C1 segment of cervical spinal cord (tissue), 14 donors: ENCODE data around the gene LRMDA.
A peak's percentile ranks its signal among the peaks of the same experiment; 100 is the strongest.

Source experiments
- DNase-seq, 14 donors: peaks; one replicate each; lab custom pipeline; 2025; lab: John Stamatoyannopoulos, UW

Gene LRMDA

DNA sequence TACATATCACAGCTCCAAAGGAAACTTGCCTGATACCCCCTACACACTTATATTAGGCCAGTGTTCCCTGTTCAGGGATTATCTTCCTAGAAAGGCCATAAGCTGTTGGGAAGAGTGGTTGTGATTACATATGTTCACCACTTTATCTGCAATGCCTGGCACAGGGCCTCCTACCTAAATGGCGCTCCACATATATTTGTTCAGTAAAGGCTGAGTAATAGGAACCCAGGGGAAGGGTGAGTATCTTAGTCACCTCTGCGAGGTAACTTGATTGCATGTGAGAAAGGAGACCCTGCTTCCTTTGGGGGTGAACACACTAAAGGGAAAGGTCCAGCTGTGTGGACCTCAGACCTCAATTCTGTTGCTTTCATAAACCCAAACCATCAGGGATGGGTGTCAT lies 896.0 kb downstream of the LRMDA start:
- no peak for DNase-seq

DNA sequence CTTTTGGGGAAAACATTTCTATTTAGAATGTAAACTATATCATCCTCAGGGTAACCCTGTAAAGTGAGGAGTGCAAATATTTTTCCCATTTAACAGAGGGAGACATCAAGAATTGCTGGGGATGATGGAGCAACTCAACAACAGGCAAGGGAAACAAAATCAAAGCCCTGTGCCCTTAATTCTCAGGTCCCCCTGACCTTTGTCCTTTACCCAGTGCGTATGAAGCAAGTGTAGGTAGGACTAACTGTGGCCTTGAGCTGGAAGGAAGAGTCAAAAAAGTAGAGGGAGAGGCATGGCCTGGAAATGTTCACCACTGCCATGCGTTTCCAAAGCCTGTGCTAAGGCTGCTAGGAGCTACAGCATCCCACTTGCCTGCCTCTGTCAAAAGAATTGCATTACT lies 896.9 kb downstream of the LRMDA start:
- DNase-seq: no peak

DNA sequence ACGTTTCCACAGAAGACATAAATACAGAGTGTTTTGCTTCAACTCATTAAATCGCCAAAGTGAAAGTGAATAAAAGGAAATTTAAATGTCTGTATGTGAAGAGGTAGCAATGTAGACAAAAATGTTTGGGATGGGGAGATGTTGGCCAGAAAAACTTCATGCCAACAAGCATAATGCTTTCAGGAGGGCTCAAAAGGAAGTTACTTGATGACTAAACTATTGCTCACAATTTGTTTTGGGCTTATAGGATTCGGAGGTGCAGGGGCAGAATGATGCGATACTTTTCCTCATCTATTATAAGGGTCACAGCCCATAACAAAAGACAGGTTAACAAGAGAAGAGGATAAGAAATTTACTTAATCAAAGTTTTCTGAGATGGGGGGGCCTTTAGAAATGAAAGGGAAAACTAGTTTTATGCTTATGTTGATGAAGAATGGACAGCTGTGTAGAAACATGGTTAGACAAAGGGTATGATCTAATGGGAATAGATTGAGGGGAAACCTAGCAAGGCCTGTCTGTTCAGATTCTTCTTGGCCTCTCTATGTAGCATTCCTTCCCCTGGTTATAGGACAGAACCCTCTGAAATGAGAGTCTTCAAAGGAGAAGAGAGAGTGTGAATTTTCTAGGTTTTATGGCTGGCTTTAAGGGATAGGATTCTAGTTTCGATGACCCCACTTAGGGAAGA lies 898.6 kb downstream of the LRMDA start:
- DNase-seq: no peak

DNA sequence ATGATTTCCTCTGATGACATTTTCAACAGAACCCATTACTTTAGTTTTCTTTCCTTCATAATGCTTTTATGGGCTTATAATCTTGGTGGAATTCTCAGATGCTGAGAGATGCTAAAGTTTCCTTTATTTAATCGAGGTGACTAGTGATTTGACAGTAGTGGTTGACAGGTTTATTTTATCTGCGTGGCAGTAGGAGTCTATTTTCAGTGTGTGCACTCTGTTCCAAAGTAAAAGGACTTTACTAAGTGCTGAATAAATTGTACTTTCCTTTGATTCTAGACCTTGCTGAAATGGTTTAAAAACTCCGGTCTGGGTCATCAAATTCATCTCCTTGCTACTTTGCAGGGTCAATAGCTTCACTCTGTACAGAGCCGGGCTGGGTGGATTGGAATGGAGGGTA lies 900.3 kb downstream of the LRMDA start:
- no peak for DNase-seq

DNA sequence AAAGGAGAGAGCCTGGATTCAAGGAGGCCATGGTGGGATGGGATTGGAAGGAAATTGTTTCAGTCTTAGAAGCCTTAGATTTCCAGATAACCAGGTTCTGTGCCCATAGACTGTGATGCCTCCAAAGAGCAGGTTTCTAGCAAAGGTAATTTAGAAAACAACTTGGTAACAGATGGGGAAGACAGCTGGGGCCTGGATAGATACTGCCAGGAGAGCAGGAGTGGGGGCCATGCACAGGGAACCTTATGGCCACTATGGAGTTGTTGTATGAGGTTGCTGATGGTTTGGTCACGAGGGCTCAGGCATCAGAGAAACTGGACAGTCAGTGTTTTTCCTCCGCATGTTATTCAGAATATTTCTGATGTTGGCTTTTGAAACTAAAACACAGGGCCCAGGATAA lies 901.9 kb downstream of the LRMDA start:
- DNase-seq: peak in 2 of 14 donors; percentile 28 to 94

DNA sequence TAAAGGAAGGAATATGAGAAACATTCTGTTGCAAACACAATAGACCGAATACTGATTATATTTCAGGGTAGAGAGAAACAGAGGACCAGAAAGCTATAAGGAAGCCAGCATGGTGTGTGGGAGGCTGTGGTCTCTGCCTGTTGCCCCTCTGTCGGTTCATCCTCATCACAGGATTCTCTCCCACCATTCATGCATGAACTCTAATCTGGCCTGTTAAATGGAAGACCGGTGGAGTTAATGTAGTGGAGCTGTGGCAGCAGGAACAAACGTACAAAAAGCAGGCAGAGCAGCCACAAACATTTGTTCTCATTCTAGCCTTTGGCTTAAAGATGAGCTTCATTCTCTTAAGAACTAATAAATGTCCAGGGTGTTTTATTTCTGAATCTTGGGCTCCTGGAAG lies 902.4 kb downstream of the LRMDA start:
- no peak for DNase-seq

DNA sequence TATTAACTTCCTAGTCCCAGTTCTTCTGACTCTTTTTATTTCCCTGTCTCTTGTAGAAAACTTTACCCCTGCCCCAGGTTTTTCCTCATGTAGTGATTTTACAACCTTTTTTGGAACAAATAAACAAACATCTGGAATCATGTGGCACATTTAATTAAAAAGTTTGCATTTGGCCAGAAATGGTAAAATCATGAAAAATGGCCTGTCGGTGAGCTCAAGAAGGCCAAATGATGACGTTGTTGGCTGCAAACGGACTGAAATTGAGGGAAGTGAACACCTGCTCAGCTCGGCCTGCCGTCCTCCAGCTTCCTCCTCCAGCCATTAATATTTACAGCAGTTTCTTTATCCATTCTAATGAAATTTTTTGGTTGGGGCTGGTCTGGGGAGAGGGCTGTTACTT lies 902.8 kb downstream of the LRMDA start:
- DNase-seq: peak in 1 of 14 donors; percentile 23

DNA sequence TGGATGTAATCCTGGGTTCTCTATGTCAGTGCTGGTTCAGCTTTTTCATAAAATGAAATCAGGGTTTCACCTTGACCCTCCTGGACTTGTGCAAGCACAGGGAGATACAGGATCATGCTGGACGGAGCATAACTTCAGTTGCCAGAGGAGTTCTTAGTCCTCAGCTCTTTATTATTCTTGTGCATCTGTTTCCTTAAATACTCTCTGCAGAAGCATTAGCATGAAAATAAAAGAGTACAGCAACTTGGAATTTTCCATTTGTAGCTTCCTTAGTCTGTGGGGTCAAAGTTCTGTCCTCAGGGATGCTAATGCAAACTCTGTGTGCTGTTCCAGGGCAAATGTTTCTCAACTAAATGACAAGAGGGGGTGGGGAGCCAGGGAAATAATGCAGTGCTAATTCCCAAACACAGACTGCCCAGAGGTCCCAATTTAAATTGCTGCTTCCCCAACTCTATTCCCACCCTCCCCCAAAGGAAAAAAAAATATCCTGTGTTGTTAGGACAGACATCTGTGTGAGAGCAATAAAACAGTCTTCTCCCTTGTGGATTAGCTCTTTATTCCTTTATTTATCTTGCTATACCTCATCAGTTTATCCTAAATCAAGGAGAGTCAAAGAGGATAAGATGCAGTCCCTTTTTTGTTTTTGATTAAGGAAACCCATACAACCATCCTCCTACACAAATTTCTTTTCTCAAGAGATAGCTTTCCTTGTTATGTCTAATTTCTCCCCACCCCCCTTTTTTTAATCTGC lies 905.0 kb downstream of the LRMDA start:
- no peak for DNase-seq

DNA sequence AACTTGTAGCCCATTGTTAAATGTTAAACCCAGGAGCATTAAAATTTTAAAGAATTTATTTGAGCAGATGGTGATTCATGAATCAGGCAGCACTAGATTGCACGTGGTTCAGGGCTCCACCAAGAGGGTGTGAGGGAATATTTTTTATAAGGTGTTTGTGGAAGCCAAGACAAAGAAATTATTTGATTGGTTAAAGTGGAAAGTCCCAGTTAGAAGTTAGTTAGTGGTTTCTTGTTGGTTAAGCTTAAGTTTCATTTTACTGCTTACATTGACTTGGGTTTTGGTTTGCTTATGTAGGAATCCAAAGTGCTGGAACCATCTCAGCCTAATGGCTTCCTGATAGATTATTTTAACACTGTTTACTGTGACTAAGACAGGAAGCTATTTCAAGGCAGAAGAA lies 906.2 kb downstream of the LRMDA start:
- no peak for DNase-seq

DNA sequence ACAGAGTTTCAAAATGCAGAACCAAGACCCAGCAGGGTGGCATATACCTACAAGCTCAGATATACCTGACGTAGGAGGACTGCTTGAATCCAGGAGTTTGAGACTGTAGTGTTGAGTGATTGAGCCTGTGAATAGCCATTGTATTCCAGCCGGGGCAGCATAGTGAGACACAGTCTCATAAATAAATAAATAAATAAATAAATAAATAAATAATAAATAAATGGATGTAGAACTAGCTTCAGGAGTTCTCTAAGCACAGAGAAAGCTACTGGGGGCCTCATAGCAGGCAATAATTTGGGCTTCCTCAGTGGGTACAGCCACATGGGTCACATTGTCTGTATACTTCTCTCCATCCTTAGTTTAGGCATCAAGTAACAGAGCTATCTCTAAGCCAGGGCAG lies 906.8 kb downstream of the LRMDA start:
- no peak for DNase-seq

DNA sequence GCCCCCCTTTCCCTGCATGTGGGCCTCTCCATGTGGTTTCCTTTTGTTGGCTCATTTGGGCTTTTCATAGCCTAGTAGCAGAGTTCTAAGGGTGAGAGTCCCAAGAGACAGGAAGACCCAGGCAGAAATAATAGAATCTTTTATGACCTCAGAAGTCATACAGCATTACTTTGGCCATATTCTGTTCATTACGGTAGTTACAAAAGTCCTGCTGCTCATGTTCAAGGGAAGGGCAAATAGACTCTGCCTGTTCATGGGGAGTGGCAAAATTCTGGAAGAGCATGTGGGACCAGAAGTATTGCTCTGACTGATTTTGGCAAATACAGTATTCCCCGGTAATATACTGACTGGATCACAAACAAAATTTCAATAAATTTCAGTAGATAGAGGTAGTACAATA lies 910.3 kb downstream of the LRMDA start:
- no peak for DNase-seq

DNA sequence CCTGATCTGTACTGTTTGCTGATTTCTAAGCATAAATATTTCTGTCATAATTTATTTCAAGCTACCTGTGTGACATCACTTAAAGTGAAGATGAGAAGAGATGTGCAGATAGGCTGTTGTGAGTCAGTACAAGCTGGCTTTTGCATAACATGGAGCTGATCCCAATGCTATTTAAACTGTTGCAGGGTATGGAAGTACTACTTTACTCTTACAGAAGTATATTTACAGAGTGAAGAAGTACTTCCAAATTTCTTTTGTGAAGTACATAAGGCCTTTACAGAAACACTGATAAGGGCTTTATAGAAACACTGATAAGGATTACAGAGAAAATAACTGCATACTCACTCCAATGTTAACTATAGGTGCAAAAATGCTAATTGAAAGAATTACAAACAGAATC lies 911.6 kb downstream of the LRMDA start:
- no peak for DNase-seq

DNA sequence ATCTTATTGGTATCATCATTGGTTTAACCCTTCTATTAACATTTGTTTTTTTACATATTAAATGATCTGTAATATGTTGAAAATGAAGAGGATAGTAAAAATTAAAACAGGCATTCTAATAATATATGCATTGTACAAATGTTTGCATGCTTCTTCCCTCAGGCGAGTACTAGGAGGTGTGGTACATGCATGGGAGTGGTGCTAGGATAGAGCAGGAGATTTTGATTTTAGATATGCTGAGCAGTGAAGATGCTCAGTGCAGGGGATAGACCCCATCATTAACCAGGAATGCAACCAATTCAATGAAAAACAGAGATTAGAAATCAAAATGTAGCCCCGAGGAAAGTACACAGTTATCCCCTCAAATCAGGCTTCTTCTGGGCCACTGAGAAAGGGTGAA lies 916.4 kb downstream of the LRMDA start:
- DNase-seq: no peak

DNA sequence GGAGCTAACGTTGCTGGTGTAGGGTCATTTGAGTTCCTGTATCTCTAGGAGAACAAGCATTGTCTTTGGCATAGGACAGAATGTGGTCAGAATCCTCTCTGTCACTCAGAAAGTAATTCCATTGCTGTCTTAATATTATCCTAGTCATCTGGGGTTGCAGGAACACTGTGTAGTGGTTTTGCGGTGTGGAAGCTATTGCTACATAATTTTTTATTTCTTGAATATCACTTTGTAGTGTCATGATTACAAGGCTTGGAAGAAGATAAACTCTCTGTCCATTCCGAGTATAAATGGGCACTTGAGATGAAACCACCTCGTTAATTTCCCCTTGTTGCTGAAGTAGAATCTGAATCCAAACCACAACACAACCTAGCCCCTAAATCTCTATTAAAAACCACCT lies 919.2 kb downstream of the LRMDA start:
- no peak for DNase-seq

DNA sequence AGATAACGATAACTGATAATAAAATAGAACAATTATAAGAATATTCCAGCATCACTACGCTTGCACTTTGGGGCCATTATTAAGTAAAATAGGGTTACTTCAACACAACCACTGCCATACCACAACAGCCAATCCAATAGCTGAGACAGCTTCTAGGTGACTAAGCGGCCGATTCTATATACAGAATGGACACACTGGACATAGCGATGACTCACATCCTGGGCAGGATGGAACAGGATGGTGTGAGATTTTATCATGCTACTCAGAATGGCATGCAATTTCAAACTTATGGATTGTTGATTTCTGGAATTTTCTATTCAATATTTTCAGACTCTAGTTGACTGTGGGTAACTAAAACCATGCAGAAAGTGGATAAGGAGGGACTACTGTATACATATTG lies 920.9 kb downstream of the LRMDA start:
- no peak for DNase-seq

DNA sequence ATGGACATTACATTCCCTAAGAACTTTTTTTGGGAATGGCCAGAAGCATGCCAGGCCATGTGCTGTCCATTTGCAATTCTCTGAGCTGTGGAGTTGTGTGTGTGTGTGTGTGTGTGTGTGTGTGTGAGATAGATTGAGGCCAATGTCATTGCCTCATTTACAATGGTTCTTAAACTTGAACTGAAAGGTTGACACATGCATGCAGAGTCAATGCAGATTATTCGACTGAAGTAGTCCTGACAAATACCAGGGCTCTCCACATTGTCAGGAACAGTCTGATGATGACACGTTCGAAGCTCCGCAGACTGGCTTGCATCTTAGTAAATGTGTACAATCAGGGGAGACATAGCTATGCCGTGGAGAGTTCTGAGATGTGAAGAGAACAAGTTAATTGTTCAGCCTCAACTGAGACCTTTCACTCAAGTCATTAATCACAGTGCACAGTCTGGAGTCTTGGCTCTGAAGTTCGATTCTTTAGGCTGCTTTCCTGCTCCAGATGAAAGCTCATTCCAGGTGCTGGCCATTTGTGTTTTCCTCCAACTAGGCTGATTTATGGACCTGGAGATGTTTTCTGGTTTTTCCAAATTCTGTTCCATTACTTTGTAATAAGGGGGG lies 921.9 kb downstream of the LRMDA start:
- DNase-seq: no peak

DNA sequence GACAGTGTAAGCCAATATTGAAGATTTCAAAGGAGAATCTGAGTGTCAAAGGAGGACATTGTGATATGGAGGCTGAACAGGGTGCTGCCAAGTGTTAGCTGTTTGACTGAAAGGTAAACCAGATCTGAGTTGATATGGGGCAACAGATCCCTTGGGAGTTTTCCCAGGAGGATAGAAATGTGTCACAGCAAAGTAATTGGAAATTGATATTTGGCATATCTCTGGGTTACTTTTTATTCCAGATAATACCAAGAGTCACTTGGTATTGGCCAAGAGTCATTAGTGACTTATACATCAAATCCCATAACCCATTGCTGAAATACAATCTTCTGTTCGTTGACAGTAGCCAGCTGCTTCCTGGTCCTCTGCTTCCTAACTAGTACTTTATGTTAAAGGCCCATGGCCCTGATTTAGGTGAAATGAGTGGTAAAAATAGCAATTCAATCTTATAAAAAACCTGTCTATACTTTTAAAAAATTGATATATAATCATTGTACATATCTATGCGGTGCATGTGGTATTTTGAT lies 922.9 kb downstream of the LRMDA start:
- no peak for DNase-seq

DNA sequence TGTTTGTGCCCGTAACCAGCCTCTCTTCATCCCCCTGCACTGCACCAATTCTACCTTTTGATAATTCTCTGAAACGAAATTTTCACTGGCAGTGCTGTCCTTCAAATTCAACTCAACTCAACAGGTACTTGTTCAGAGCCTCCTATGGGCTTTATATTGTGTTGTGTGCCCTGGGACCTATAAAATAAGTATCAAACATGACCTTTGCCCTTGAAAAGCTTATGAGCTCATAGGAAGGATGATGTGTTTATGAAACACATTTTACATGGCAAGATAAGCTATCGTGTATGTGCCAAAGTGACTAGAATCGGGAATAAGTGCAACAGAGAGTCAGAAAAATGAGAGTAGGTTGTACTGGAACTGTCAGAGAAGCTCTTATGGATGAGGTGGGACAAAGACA lies 923.5 kb downstream of the LRMDA start:
- DNase-seq: no peak

DNA sequence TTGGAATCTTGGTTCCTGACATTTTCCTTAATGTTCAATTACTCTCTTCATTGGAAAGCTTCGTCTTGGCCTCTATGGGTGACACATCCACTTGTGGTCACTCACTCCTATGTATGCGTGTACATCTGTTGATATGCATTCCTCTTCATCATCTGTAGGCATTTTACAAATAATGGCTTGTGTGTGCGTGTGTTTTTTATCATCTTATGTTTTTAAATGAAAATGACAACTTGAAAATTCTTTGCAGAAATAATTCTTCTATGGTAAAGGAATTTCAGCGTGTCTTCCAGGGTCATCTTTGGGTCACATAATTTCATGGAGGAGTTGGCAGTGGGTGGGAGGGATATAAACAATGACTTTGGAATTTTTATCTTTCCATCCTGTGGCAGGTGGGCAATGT lies 925.1 kb downstream of the LRMDA start:
- no peak for DNase-seq

DNA sequence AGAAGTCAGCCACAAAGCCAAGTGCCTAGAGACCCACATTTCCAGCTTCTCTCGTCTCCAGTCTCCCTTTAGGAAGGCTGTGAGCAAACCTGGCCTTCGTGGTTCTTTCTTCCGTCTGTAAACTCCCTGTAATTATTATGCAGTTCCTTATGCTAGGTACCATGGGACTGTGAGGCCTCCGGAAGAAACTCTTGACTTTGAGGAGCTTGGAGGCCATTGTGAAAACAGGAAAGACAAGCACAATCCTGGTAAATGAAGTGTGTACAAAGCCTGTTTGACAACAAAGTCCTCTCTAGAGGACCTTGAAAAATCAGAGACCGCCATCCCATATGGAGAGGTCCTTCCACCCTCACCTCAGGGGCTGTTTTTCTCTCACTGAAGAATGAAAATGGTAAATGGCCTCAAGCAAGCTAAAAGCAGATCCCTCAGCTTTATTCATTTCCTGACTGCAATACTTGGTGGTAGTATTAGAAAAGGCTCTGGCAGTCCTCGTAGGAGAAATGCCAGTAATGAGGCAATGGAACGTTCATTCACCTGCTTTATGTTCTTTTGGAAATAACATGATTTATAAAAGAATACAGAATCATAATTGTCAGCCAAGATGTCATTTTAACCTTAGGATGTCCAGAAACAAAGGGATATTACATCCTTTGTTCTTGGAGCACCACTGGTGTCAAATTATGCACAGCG lies 926.4 kb downstream of the LRMDA start:
- DNase-seq: no peak

DNA sequence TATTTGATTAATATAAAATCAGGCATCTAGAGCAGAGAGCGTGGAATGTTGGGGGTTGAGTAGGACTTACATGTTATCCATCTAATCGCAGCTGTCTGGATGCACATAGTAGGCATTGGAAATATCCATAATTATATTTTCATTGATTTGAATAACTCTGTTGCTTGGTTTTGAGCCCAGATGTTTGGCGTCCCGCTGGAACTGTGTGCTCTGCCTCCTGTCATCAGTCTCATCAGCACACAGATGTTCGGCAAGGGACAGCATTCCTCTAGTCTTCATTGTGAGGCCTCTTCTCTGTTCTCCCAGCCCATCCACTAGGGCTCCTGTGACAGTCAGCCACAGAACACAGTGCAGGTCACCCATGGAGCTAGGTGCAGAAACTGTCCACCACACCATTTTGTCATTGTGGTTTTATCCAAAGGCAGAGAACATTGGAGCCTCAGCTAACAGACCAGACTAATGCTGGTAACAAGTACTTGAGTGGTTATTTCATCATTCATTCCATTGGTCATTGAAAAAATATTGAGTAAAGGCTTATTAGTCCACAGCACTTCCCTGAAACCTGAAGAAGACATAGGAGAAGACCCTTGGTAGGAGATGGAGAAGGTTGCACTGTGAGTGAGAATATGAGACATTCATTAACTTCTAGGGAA lies 927.4 kb downstream of the LRMDA start:
- DNase-seq: no peak

DNA sequence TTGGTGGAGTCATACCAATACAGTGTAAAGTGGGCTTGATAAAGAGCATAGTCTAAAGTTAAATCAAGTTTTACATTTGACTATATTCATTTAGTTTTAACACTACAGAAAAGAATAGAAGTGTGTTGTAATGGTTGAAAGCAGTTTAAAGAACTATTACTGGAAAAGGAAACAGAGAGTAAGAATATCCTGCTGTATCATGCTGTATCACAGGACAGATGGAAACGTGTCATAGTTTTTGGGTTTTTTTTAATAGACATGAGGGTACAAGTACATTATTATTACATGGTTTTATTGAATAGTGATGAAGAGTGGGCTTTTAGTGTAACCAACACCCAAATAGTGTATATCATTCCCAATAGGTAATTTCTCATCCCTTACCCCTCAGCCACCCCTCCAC lies 944.3 kb downstream of the LRMDA start:
- no peak for DNase-seq
